Activated CD4-positive, alpha-beta T cell treated with anti-CD3 and anti-CD28 coated beads for 1 hour (primary cell): Measurements from ENCODE around the gene PDE8A.

ENCODE experiments used
- DNase-seq: peaks from one replicate; pipeline ENCODE4 v3.0.0-alpha.2; 2020

The PDE8A gene

DNA sequence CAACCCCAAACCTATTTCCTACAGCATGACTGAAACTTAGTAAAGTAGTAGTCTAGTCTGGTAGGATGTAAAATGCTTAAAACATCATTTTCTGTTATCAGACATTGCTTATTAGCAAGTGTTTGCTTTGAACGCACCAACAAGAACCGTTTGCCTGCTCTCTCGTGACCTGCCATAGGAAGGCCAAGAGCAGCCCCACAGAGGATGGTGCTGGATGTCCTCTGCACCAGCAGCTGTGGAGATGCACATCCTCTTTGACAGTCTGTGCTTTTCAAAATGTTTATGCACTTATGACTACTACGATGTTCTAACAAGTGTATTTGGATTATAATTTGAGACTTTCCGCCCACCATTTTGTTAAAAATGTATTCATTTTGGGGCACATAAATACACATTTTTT, 59.6 kb downstream of the PDE8A start:
- no peak for DNase-seq

- peak; percentile 15 for DNase-seq
These were observed 62.7 kb downstream of the PDE8A start for GRCh38 chr15:85044251-85044853.

DNA sequence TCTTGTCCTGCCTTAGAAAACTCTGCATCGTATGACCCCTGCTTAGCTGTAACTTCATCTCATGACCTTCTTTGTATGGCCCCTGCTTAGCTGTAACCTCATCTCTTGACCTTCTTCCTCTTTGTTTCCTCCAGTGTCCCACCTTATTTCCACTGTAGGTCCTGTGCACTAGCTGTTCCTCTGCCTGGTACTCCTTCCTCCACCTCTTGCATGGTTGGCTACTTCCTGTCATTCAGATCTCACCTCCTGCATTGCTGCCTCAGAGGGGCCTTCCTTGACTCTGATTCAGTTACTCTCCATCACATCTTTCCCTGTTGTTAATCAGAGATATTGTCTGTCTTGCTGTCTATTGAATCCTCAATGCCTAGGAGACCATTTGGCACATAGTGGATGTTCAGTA, 63.2 kb downstream of the PDE8A start:
- DNase-seq: no peak

DNA sequence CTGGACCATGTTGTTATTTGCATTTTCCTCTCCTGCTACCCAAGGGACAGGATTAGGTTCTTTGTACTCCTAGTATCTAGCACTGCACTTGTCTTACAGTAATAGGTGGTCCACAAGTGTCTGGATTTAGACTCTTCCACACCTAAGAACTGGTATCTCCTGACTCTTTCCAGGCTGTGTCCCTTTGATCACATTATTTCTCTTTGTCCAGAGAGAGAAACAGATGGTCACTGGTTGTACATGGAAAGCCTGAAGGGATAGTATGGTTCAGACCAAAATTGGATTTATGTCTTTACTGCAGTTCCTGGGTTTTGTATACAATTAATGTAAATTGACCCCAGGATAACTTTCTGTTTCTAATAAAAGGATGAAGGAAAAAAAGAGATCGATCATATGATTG, 64.0 kb downstream of the PDE8A start:
- DNase-seq: no peak

GRCh38 chr15:85047271-85047948, 65.8 kb downstream of the PDE8A start:
- DNase-seq: no peak

GRCh38 chr15:85048430-85048829, 66.8 kb downstream of the PDE8A start:
- DNase-seq: no peak

GRCh38 chr15:85049805-85050204, 68.1 kb downstream of the PDE8A start:
- DNase-seq: no peak

DNA sequence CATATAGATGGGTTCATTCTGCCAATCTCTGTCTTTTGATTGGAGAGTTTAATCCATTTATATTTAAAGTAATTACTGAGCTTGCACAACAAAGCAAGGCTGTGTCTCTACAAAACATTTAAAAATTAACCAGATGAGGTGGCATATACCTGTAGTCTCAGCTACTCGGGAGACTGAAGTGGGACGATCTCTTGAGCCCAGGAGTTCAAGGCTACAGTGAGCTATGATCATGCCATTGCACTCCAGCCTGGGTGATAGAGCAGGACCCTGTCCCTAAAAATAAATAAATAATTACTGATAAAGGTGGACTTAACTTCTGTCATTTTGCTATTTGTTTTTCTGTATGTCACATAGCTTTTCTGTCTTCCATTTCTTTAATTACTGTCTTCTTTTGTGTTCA, 78.1 kb downstream of the PDE8A start:
- DNase-seq: no peak

DNA sequence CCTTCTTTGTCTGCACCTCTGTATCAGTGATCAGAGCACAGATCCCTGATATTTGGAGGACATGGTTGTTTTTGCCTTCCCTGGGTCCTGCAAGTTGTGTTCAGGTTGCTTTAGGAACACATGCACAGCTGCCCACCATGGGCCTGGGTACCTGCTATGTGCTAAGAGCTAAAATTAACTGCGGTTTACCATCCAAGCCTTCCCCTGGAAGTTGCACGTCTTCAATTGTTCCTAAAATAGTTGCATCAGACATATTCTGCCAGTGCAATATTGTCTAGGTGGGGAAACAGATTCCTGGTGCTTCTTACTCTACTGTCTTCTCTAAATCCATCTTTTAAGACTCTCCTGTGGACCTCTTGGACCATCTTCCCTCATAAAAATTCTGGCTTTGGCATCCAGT, 80.9 kb downstream of the PDE8A start:
- no peak for DNase-seq

DNA sequence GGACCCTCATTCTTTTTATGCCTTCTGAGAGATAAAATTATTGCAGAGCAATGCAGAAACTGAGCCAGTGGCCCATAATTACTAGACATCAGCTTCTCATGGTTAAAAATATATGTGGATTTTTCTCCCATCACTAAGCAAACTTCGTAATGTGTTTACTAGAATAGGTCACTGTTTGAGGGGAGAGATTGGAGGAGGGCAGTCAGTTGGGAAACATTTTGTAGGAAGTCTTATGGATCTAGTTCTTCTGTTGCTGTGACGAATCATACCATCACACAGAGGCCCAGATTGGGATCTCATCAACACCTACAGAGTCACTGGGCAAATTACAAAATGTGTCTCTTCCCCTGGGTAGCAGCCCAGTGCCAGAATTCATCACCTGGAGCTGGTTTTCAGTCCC, 81.4 kb downstream of the PDE8A start:
- DNase-seq: no peak

DNA sequence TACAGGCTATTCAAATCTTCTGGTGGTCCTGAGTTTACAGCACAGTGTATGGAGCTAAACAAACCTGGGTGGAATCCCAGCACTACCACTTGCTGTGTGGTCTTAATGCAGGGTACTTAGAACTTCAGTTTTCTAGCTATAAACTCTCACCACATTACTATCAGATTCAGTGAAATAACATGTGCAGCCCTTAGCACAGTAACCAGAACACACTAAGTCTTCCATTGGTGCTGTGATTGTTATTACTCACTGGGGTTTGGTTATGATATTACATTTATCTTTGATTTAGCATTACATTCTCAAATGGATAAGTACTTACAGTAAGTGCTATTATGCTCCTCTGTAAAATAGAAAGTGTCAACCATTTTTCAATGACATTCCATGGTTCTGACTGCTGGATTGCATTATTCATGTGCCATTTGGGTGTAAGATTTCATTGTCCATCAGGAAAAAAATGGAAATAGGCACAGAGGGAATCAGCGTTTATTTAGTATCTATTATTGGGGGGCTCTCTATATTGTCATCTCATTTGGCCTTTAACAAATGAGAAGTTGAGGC, 81.9 kb downstream of the PDE8A start:
- DNase-seq: no peak

GRCh38 chr15:85064710-85065109, 83.1 kb downstream of the PDE8A start:
- no peak for DNase-seq

DNA sequence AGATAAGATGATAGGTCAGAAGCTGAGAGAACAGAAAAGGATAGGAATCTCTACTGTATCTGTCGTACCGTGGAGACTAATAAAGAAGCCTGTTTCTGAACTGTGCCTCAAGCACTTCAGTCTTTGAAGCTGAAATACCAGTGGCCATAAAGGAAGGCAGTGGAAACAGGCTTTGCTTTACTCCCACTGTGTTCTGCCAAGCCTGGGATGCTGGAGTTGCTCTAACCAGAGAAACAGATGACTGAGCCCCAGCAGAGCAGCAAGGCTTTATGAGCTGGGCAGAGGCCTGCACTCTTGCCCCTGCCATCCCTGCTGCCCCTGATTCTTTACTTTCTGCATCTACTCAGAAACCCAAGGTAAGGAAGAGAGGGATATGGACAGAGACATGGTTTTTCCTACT, 89.4 kb downstream of the PDE8A start:
- no peak for DNase-seq

GRCh38 chr15:85071504-85071903, 89.8 kb downstream of the PDE8A start:
- DNase-seq: no peak

DNA sequence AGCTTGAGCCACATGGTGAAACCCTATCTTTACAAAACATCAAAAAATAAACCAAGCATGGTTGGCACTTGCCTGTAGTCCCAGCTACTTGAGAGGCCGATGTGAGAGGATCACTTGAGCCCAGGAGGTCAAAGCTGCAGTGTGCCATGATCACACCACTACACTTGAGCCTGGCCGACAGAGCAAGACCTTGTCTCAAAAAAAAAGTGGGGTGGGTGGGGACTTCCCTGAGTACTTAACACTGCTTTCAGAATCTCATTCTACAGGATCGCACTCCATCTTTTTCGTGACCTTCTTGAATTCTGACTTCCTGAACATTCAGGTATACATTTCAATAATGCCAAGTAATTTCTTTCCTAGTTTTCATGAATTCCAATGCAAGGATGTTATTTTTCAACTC, 91.3 kb downstream of the PDE8A start:
- DNase-seq: no peak

GRCh38 chr15:85073556-85074194, 92.0 kb downstream of the PDE8A start:
- no peak for DNase-seq

DNA sequence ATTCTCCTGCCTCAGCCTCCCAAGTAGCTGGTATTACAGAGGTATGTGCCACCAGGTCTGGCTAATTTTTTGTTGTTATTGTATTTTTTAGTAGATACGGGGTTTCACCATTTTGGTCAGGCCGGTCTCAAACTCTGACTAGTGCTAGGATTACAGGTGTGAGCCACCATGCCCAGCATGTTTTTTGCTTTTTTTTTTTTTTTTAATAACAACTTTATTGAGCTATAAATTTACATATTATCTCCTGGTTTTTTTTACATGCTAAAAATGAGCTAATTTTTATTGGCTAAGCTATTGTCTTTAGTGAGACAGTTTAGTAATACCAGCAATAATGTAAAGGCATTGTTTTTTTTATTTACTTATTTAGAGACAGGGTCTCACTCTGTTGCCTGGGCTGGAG, 105.2 kb downstream of the PDE8A start:
- DNase-seq: no peak

DNA sequence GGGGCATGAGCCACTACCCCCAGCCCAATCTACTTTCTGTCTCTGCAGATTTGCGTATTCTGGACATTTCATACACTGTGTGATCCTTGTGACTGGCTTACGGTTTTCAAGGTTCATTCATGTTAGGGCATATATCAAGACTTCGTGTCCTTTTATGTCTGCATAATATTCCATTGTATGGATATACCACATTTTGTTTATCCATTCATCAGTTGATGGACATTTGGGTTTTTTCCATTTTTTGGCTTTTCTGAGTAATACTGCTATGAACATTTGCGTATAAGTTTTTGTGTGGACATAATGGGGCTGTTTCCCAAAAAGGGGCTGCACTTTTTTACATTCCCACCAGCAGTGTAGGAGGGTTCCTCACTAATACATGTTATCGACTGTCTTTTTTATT, 106.6 kb downstream of the PDE8A start:
- DNase-seq: no peak

- no peak for DNase-seq
These were observed 108.4 kb downstream of the PDE8A start for GRCh38 chr15:85089929-85090597.

DNA sequence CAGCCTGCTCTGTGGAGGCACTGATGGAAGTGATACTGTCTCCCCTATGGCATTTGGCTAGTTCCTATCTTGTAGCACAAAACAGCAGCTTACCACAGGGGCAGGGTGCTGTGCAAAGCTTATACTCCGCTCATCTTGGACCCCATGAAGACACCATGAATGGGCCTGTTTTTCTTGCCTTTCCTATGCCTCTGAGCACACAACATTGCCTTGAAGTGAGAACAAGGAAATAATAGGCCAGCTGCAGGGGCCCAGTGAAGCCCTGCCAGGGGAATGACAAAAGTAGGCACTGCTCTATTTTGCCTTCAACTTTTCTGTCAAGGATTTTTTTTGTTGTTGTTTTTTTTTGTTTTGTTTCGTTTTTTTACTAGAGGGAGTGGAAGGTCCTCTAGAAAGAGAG, 110.3 kb downstream of the PDE8A start:
- DNase-seq: no peak

DNA sequence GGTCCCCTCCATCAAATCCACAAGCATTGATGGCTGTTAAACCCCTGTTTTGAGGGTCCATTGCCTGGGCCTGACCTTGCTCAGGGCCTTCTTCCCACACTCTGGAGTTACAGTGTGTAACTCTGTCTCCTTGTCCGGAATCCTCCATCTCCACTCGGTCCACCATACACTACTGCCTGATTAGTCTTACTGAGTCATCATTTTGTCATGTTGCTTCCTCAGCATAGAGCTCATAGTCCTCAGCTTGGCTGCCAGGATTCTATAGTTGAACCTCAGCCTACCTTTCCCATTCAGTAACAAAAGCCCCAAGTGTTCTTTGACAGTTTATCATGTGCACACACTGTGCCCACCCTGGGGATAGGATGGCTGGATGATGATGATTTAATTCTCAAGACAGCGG, 113.0 kb downstream of the PDE8A start:
- no peak for DNase-seq

DNA sequence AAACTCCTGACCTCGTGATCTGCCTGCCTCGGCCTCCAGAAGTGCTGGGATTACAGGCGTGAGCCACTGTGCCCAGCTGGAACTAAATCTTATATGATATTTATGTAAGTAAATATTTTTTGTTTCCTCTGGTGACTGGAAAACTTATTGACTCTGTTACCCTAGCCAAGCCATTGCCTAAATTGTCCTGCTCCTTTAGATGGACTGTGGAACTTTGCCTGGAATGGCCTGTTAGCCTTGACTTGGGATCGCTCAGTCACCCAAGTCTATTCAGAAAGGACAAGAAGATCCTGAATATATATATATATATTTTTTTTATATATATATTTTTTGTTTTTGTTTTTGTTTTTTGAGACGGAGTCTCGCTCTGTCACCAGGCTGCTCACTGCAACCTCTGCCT, 113.9 kb downstream of the PDE8A start:
- no peak for DNase-seq

DNA sequence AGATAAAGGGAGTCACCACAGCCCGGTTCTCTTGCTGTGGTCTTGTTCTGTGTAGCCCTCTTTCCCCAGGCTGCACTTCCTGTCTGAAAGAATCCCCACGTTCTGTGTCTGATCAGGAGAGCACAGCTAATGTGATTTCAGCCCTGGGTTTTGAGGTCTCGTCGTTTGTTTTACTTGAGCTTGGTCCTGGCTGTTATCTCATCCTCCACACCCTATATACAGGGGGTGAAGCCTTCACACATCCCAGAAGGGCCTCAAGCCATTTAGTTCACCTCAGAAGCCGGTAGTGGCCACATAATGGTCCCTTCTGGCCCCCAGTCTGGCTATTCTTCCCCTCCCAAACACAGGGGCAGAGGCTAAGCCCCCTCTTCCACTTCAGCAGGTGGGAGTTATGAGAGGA, 115.6 kb downstream of the PDE8A start:
- no peak for DNase-seq

- no peak for DNase-seq
These were observed 116.1 kb downstream of the PDE8A start for GRCh38 chr15:85097725-85098124.
